Loucy (cell line): Measurements from ENCODE around the gene CYP4F8.

ENCODE experiments used
- H2AFZ ChIP-seq: fragments of 200-600 bp; sonication (generic); 2 replicates; pipeline ENCODE4 v1.6.0; 2016; ENCODE audit warnings: antibody characterized with exemption, mild to moderate bottlenecking, low read length, moderate library complexity
- H3F3A ChIP-seq: fragments of 200-600 bp; 2 replicates; pipeline ENCODE4 v1.6.0; 2016; ENCODE audit warnings: antibody characterized with exemption, low read depth, mild to moderate bottlenecking
- H3K27me3 ChIP-seq: fragments of 200-600 bp; sonication (generic); 2 replicates; pipeline ENCODE4 v1.6.1; 2014; ENCODE audit warnings: low read length, mild to moderate bottlenecking; ENCODE audit not compliant: insufficient read depth, poor library complexity, severe bottlenecking
- H3K36me3 ChIP-seq: fragments of 200-600 bp; sonication (generic); 2 replicates; pipeline ENCODE4 v1.6.1; 2016; ENCODE audit warnings: low read length; ENCODE audit not compliant: insufficient read depth
- H3K4me1 ChIP-seq: fragments of 200-600 bp; sonication (generic); 2 replicates; pipeline ENCODE4 v1.5.1; 2014; ENCODE audit warnings: low read length, mild to moderate bottlenecking; ENCODE audit not compliant: insufficient read depth, poor library complexity, severe bottlenecking
- H3K4me2 ChIP-seq: fragments of 200-600 bp; sonication (generic); 2 replicates; pipeline ENCODE4 v1.6.0; 2014; ENCODE audit warnings: antibody characterized with exemption, low read length, low read depth, mild to moderate bottlenecking; ENCODE audit not compliant: poor library complexity, severe bottlenecking
- H3K4me3 ChIP-seq: fragments of 200-600 bp; sonication (generic); 2 replicates; pipeline ENCODE4 v1.5.1; 2014; ENCODE audit warnings: low read length, mild to moderate bottlenecking, mixed read lengths; ENCODE audit not compliant: poor library complexity, severe bottlenecking
- H3K79me2 ChIP-seq: fragments of 200-600 bp; sonication (generic); 2 replicates; pipeline ENCODE4 v1.6.1; 2014; ENCODE audit warnings: low read length; ENCODE audit not compliant: insufficient read depth
- H3K9ac ChIP-seq: fragments of 200-600 bp; sonication (generic); 2 replicates; pipeline ENCODE4 v1.6.0; 2014; ENCODE audit warnings: mild to moderate bottlenecking, low read depth, low read length, moderate library complexity; ENCODE audit not compliant: poor library complexity, severe bottlenecking
- H3K9me2 ChIP-seq: fragments of 200-600 bp; sonication (generic); replicated peaks from 2 replicates; pipeline ENCODE4 v1.6.1; 2016; ENCODE audit warnings: low read depth, low read length, mixed read lengths
- H3K9me3 ChIP-seq: fragments of 200-600 bp; sonication (generic); 2 replicates; pipeline ENCODE4 v1.6.1; 2014; ENCODE audit warnings: mild to moderate bottlenecking, antibody characterized with exemption, low read length, low read depth; ENCODE audit not compliant: insufficient read depth
- H4K20me1 ChIP-seq: fragments of 200-600 bp; sonication (generic); 2 replicates; pipeline ENCODE4 v1.6.0; 2014; ENCODE audit warnings: antibody characterized with exemption, low read length, mild to moderate bottlenecking; ENCODE audit not compliant: insufficient read depth, poor library complexity, severe bottlenecking
- CTCF ChIP-seq: fragments of 200-600 bp; sonication (generic); conservative IDR thresholded peaks from 2 replicates; pipeline ENCODE4 v1.5.1; 2014; ENCODE audit warnings: mild to moderate bottlenecking, antibody characterized with exemption, low read length
- EZH2phosphoT487 ChIP-seq: fragments of 200-600 bp; IDR thresholded peaks from 2 replicates; pipeline ENCODE4 v1.6.1; 2018; ENCODE audit warnings: antibody characterized with exemption, mild to moderate bottlenecking, moderate library complexity, borderline replicate concordance

Gene CYP4F8

DNA sequence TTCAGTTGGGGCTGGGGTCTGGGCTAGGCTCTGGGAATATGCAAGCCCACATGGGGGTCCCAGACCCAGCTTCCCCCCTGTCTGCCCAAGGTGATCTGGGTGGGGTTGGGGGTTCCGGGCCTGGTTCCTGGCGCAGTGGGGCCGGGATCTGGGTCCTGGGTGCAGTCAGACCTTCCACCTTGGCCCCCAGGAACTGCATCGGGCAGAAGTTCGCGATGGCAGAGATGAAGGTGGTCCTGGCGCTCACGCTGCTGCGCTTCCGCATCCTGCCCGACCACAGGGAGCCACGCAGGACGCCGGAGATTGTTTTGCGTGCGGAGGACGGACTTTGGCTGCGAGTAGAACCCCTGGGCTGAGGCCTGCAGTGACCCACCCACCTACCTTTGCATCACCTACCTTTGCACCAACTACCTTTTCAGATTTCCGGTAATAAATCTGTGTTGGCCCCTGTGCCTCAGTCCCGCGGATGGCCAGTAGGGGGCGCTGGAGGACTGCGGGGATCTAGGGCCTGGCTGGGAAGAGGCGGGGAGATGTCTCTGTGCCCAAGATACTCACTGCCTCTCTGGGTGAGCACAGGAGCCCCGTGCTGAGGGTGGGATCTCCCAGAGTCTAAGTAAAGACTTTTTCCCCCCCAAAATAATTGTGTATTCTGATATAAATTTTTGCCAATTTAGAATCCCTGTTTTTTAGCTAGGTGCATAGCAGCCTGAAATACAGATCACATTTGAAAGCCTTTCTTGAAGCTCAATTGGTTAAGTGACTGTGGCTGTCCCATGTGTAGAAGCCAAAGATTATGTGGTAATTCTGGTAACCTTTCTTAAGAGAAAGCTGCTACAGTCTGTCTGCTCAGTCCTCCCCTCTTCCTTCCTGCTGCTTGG lies 14.2 kb downstream of the CYP4F8 start:
- Histone ChIP-seq H3K9ac (no peak overlapping the region), H3K36me3 (no peaks in the 10 kb centered on the region), H2AFZ (no peak overlapping the region), H3K9me2 (no peaks in the 10 kb centered on the region), H3K4me2 (no peak overlapping the region), H4K20me1 (no peaks in the 10 kb centered on the region), H3K9me3 (no peaks in the 10 kb centered on the region), H3F3A (no peaks in the 10 kb centered on the region), H3K27me3 (no peaks in the 10 kb centered on the region), H3K4me3 (no peak overlapping the region), H3K79me2 (no peaks in the 10 kb centered on the region), H3K4me1 (peaks cover 3% of the 10 kb centered on the region)
- TF ChIP-seq EZH2phosphoT487: no peak
- peak; percentile 98 for TF ChIP-seq CTCF

- H3K9me3 ChIP-seq: no peaks in the 10 kb centered on the region
- no peaks in the 10 kb centered on the region for H3K27me3 ChIP-seq
- no peaks in the 10 kb centered on the region for H3K79me2 ChIP-seq
- H3K9ac ChIP-seq: no peak overlapping the region
- H3K9me2 ChIP-seq: no peaks in the 10 kb centered on the region
- H3K4me1 ChIP-seq: peaks cover 3% of the 10 kb centered on the region
- no peak overlapping the region for H3K4me2 ChIP-seq
- H3K4me3 ChIP-seq: no peak overlapping the region
- no peaks in the 10 kb centered on the region for H3K36me3 ChIP-seq
- peak; percentile 50 for TF ChIP-seq CTCF
- TF ChIP-seq EZH2phosphoT487: no peak
- no peak overlapping the region for H2AFZ ChIP-seq
- no peaks in the 10 kb centered on the region for H3F3A ChIP-seq
- H4K20me1 ChIP-seq: no peaks in the 10 kb centered on the region
Measured at GRCh38 chr19:15631817-15632216, 16.8 kb downstream of the CYP4F8 start.

GRCh38 chr19:15633082-15633835 lies 18.2 kb downstream of the CYP4F8 start:
- no peaks in the 10 kb centered on the region for H4K20me1 ChIP-seq
- no peak overlapping the region for H3K4me3 ChIP-seq
- H3K9me2 ChIP-seq: no peaks in the 10 kb centered on the region
- no peak overlapping the region for H3K4me2 ChIP-seq
- H3F3A ChIP-seq: no peaks in the 10 kb centered on the region
- no peaks in the 10 kb centered on the region for H3K36me3 ChIP-seq
- no peaks in the 10 kb centered on the region for H3K9me3 ChIP-seq
- peaks cover 3% of the 10 kb centered on the region for H3K4me1 ChIP-seq
- no peak overlapping the region for H3K9ac ChIP-seq
- no peak overlapping the region for H2AFZ ChIP-seq
- H3K27me3 ChIP-seq: no peaks in the 10 kb centered on the region
- H3K79me2 ChIP-seq: no peaks in the 10 kb centered on the region
- TF ChIP-seq EZH2phosphoT487 (no peak), CTCF (no peak)
